B cell (primary cell): Measurements from ENCODE around the gene UMOD. TPM values are rescaled to one million over a fixed set of nuclear protein-coding genes. Genes with fewer than 3 reads are reported as not detected.

ENCODE experiments used
- ATAC-seq: fragments of 200-7000 bp; cut with Tn5 transposase; one replicate; pipeline ENCODE4 v1.10.0; 2021; ENCODE audit warnings: low read depth, mild to moderate bottlenecking, moderate number of reproducible peaks, moderate library complexity
- CTCF ChIA-PET: fragments of 350-600 bp; sonication (Branson Sonifier 250); formaldehyde crosslinking; loops from one replicate; lab custom pipeline; 2021; ENCODE audit warnings: antibody characterized with exemption, inconsistent platforms; lab: Charles Lee
- POLR2A ChIA-PET: fragments of 350-600 bp; sonication (Branson Sonifier 250); formaldehyde crosslinking; loops from one replicate; lab custom pipeline; 2021; ENCODE audit warnings: antibody characterized with exemption; lab: Charles Lee
- DNase-seq: peaks from one replicate; pipeline ENCODE4 v3.0.0; 2013
- H2AFZ ChIP-seq: 2 replicates; pipeline ENCODE4 v1.6.1; 2012; ENCODE audit warnings: mild to moderate bottlenecking, low read depth, low read length; ENCODE audit not compliant: insufficient read depth, poor library complexity, severe bottlenecking
- H3K27ac ChIP-seq, 2 donors: 1 replicate in 1 of 2; 2 replicates in 1 of 2; pipeline ENCODE4 v1.5.1; 2012 to 2013; ENCODE audit warnings: low read length in 2 of 2, mild to moderate bottlenecking in 2 of 2, moderate library complexity in 1 of 2
- H3K27me3 ChIP-seq, 4 experiments: fragments of 200-600 bp in 1 of 4; sonication (generic) in 1 of 4; replicated peaks in 1 of 4; 1 replicate in 2 of 4; 2 replicates in 2 of 4; pipeline versions ENCODE4 v1.6.1 to v1.7.0; 2013 to 2016; ENCODE audit warnings: low read length in 3 of 4, mild to moderate bottlenecking in 2 of 4, mixed read lengths in 1 of 4, moderate library complexity in 1 of 4; ENCODE audit not compliant: insufficient read depth in 4 of 4, control insufficient read depth in 3 of 4; ENCODE audit errors: control extremely low read depth in 1 of 4
- H3K36me3 ChIP-seq, 2 experiments: replicated peaks in 1 of 2; 1 replicate in 1 of 2; 2 replicates in 1 of 2; pipeline versions ENCODE4 v1.6.1 to v1.7.1; 2013; ENCODE audit warnings: low read length in 1 of 2; ENCODE audit not compliant: insufficient read depth in 2 of 2, control insufficient read depth in 1 of 2; ENCODE audit errors: control extremely low read depth in 1 of 2, extremely low read depth in 1 of 2
- H3K4me1 ChIP-seq, 2 donors: fragments of 200-600 bp in 1 of 2; sonication (generic) in 1 of 2; 1 replicate in 1 of 2; 2 replicates in 1 of 2; pipeline versions ENCODE4 v1.5.1 to v1.6.1; 2013 to 2017; ENCODE audit warnings: low read length in 2 of 2; ENCODE audit not compliant: control insufficient read depth in 2 of 2, insufficient read depth in 2 of 2
- H3K4me2 ChIP-seq: replicated peaks from 2 replicates; pipeline ENCODE3; 2012; ENCODE audit warnings: mild to moderate bottlenecking, low read depth, low read length; ENCODE audit not compliant: poor library complexity, severe bottlenecking
- H3K4me3 ChIP-seq, 5 experiments: fragments of 200-600 bp in 1 of 5; sonication (generic) in 1 of 5; 1 replicate in 3 of 5; 2 replicates in 2 of 5; pipeline versions ENCODE4 v1.5.1 to v1.7.0; 2011 to 2016; ENCODE audit warnings: low read length in 4 of 5, mild to moderate bottlenecking in 4 of 5, low read depth in 2 of 5, control low read depth in 1 of 5, moderate library complexity in 1 of 5; ENCODE audit not compliant: insufficient read depth in 1 of 5; ENCODE audit errors: control extremely low read depth in 1 of 5, extremely low read depth in 1 of 5
- H3K79me2 ChIP-seq: fragments of 200-600 bp; sonication (generic); one replicate; pipeline ENCODE4 v1.6.0; 2016; ENCODE audit warnings: low read length; ENCODE audit not compliant: control insufficient read depth, insufficient read depth
- H3K9ac ChIP-seq: fragments of 200-600 bp; sonication (generic); 2 replicates; pipeline ENCODE4 v1.6.1; 2017; ENCODE audit warnings: mild to moderate bottlenecking, low read length, moderate library complexity
- H3K9me3 ChIP-seq, 3 donors: one replicate each; pipeline versions ENCODE4 v1.6.1 to v1.7.1; 2013; ENCODE audit warnings: low read length in 2 of 3; ENCODE audit not compliant: control insufficient read depth in 2 of 3, insufficient read depth in 1 of 3; ENCODE audit errors: control extremely low read depth in 1 of 3
- H4K20me1 ChIP-seq: 2 replicates; pipeline ENCODE4 v1.6.0; 2012; ENCODE audit warnings: mild to moderate bottlenecking, low read length; ENCODE audit not compliant: insufficient read depth, control insufficient read depth, poor library complexity, severe bottlenecking
- H3K27ac Mint-ChIP-seq: one replicate; pipeline ENCODE4 v1.8.0; 2021; ENCODE audit warnings: mixed read lengths
- H3K27me3 Mint-ChIP-seq: one replicate; pipeline ENCODE4 v1.8.0; 2021; ENCODE audit warnings: mixed read lengths
- H3K4me1 Mint-ChIP-seq: one replicate; pipeline ENCODE4 v1.8.0; 2021; ENCODE audit warnings: mixed read lengths
- H3K4me3 Mint-ChIP-seq: one replicate; pipeline ENCODE4 v1.8.0; 2021; ENCODE audit warnings: mixed read lengths
- H3K9me3 Mint-ChIP-seq: one replicate; pipeline ENCODE4 v1.8.0; 2022; ENCODE audit warnings: mixed read lengths; ENCODE audit not compliant: insufficient read depth
- CTCF ChIP-seq: fragments of 200-600 bp; IDR thresholded peaks from one replicate; pipeline ENCODE4 v1.8.0; 2022; ENCODE audit warnings: antibody characterized with exemption, mild to moderate bottlenecking
- EZH2 ChIP-seq: IDR thresholded peaks from 2 replicates; pipeline ENCODE4 v1.6.1; 2012; ENCODE audit warnings: borderline replicate concordance, low read depth, mild to moderate bottlenecking, moderate library complexity, low read length; ENCODE audit not compliant: insufficient read depth, poor library complexity, severe bottlenecking
- WGBS: methylation state at CpG from one replicate; pipeline ENCODE4 v1.1.5; 2013; ENCODE audit warnings: missing lambda C conversion rate; ENCODE audit not compliant: insufficient coverage; 5-methylcytosine and 5-hydroxymethylcytosine counted together
- intact Hi-C: fragments of 100-400 bp; cut with micrococcal nuclease; formaldehyde crosslinking; loops from one replicate; pipeline ENCODE4 v1.10.0; 2022
- polyA plus RNA-seq: library from polyadenylated mRNA; depleted of rRNA; stranded (reverse); fragments of >200 nt; gene quantifications from 2 replicates; pipeline ENCODE4 v1.2.3, GENCODE V29; 2012
- total RNA-seq, 2 donors: library from RNA; stranded (reverse); fragments of 120-200 nt in 1 of 2; gene quantifications; 1 replicate in 1 of 2; 2 replicates in 1 of 2; pipeline versions ENCODE4 v1.2.3 to v1.2.4, GENCODE V29; 2013 to 2022

UMOD gene
- total and polyA plus RNA-seq, 2 donors (not counting 1 experiment from before 2014, with no cell fraction given), result not detected

GRCh38 chr16:20385844-20386832 lies 33.6 kb upstream of the UMOD start:
- TF ChIP-seq CTCF, result peak; percentile 88
- no peak for TF ChIP-seq EZH2
- WGBS, result 24% methylated on average over 28 of the region's 30 CpGs
- intact Hi-C loops, result no loop called here
- Histone ChIP-seq H4K20me1 (no peaks in the 10 kb centered on the region), H3K79me2 (no peaks in the 10 kb centered on the region), H3K4me1 (no peaks in the 10 kb centered on the region), H3K27me3 (peaks cover 0 to 21% (median 1%) of the 10 kb centered on the region in 4 experiments), H3K9me3 (peaks cover 0 to 3% (median 0%) of the 10 kb centered on the region in 3 donors), H3K9ac (no peak overlapping the region), H3K4me3 (no peak overlapping the region), H3K27ac (no peak overlapping the region), H3K36me3 (no peaks in the 10 kb centered on the region), H3K4me2 (no peak overlapping the region), H2AFZ (no peak overlapping the region)
- POLR2A ChIA-PET, result no interaction called here
- Mint-ChIP-seq H3K9me3 (no peaks in the 10 kb centered on the region), H3K27ac (no peak overlapping the region), H3K4me3 (no peak overlapping the region), H3K27me3 (peaks cover 17% of the 10 kb centered on the region), H3K4me1 (peaks cover 2% of the 10 kb centered on the region)
- CTCF ChIA-PET, result interaction anchor here (0.7 to 3.9 kb wide), 13 partner anchors 8 to 830 kb away, joined by 3 to 30 read pairs (median 5); partner anchors contain the start of gene VPS35L
- no peak for ATAC-seq
- peak; percentile 57 for DNase-seq
